Measurements from ENCODE around the gene SLIT3.

The SLIT3 gene

GRCh38 chr5:168683247-168683926, 617.6 kb downstream of the SLIT3 start:
- TF ChIP-seq GATA3 (IDR thresholded peaks at IDR 0.05; ENCODE audit: low read depth, low read length) (no peak), GATA2 (IDR thresholded peaks at IDR 0.05; ENCODE audit: low read depth, low read length) (no peak)

- TF ChIP-seq GATA3 (IDR thresholded peaks at IDR 0.05; ENCODE audit: low read depth, low read length), result no peak
- TF ChIP-seq GATA2 (IDR thresholded peaks at IDR 0.05; ENCODE audit: low read depth, low read length), result no peak
These were observed 619.3 kb downstream of the SLIT3 start for GRCh38 chr5:168681556-168682183.

DNA sequence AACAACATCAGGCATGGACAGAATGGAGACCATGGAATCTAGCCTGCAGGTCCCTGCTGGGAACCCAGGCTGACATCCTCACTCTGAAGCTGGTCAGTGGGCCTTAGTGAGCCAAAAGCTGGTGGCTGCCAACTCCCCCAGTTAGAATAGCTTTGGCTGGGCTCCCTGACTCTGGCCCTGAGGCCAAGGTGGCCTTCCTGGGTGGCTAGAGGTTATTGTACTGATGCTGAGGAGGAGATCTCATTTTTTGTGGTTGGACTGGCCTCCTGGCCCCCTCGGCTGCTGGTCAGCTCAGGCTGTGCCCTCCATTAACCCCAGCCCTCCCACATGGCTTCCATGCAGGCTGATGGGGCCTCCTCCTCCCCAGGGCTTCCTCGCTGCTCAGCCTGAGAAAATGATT, 620.5 kb downstream of the SLIT3 start:
- TF ChIP-seq GATA2 (IDR thresholded peaks at IDR 0.05; ENCODE audit: low read depth, low read length), result no peak
- no peak for TF ChIP-seq GATA3 (IDR thresholded peaks at IDR 0.05; ENCODE audit: low read depth, low read length)

DNA sequence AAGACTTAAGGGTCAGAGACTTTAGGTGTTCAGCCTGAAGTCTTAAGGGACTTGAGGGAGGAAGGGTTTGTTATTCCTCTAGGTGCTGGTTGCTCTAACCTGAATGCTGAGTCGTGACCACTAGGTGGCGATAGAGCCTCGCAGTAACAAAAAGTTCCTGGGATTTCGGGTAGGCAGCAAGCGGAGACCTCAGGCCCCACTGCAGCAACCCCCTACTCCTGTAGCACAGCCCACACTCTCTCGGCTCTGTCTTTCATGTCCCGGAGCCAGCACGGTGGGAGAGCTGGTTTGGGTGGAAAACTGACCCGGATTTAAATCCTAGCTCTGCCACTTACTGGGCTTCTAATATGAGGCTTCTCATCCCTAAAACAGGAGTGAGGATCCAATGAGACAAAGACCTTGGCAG, 621.4 kb downstream of the SLIT3 start:
- no peak for TF ChIP-seq GATA2 (IDR thresholded peaks at IDR 0.05; ENCODE audit: low read depth, low read length)
- TF ChIP-seq GATA3 (IDR thresholded peaks at IDR 0.05; ENCODE audit: low read depth, low read length), result no peak

DNA sequence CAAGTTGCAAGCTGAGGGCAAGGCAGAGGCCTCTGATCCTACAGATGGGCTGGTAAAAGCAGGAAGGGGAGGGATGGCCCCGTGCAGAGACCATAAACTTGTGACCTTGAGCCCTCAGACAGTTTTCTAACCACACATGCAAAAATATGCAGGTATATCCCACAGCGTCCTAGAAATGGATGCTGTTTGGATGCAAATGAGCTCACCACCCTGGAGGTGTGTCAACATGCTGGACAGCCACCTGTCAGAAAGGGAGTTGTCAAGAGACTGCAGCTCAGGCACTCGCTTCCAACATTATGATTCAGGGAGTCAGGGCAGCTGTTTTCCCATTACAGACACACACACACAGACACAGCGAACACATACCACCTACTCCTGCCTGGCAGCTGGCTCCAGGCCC, 624.4 kb downstream of the SLIT3 start:
- no peak for TF ChIP-seq GATA3 (IDR thresholded peaks at IDR 0.05; ENCODE audit: low read depth, low read length)
- TF ChIP-seq GATA2 (IDR thresholded peaks at IDR 0.05; ENCODE audit: low read depth, low read length), result no peak

DNA sequence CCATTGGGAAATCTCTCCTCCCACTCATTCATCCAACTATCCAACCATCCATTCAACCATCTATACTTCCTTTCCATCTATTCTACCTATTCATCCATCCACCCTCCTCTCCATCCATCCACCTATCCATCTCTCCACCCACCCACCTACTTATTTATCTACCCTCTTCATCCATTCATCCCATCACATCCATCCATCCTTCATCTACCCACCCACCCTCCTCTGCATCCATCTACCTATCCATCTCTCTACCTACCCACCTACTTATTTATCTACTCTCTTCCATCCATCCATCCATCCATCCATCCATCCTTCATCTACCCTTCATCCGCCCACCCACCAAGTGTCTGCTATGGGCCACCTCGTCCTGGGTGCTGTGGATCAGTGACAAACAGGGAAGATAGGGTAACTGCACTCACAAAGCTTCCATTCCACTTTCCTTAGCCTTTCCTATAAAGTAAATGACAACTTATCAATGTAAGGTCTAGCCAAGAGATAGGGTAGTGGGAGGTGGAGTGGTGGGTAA, 625.0 kb downstream of the SLIT3 start:
- no peak for TF ChIP-seq GATA2 (IDR thresholded peaks at IDR 0.05; ENCODE audit: low read depth, low read length)
- no peak for TF ChIP-seq GATA3 (IDR thresholded peaks at IDR 0.05; ENCODE audit: low read depth, low read length)

DNA sequence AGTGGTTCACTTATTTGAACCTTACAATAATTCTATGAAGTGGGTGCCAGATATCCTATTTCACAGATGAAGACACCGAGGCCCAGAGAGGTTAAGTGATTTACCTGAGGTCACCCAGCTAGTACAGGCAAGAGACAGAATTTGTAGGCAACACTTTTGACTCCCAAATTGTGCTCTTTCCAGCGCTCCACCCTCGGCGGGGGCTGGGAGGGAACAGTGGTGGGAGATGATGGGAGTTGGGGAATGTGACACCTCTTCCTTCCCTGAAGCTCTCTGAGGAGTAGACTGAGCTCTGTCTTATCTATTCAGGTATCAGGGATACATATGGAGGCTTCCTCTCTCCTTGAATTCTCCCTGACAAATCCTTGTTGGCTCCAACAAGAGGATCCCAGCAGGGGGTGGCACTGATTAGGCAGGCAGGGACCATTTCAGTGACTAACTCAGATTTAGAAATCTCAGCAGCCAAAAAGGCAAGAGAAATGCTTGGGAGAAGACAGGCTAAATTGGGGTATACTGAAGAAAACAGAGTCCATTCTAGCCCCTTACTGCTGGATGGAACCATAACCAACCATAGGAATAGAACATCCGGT, 626.0 kb downstream of the SLIT3 start:
- no peak for TF ChIP-seq GATA2 (IDR thresholded peaks at IDR 0.05; ENCODE audit: low read depth, low read length)
- no peak for TF ChIP-seq GATA3 (IDR thresholded peaks at IDR 0.05; ENCODE audit: low read depth, low read length)

DNA sequence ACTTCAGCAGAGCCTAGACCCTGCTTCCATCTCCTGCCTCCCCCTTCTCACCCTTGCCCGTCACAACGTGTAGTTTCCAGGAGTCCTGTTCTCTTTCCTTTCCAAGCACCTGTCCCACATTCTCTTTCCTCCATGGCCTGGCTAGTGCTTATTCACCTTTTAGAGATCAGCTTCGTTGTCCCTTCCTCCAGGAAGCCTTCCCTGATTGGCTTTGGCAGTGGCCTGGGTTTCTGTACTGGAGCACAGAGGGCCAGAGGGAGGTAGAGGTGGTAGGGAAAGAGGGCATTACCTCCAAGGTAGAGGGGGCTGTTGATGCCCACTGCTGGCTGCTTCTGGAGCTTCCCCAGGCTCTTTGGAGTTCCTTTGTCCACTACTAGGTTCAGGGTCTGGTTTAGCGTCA, 628.1 kb downstream of the SLIT3 start:
- TF ChIP-seq GATA3 (IDR thresholded peaks at IDR 0.05; ENCODE audit: low read depth, low read length), result no peak
- TF ChIP-seq GATA2 (IDR thresholded peaks at IDR 0.05; ENCODE audit: low read depth, low read length), result no peak

GRCh38 chr5:168672016-168672415, 628.9 kb downstream of the SLIT3 start:
- TF ChIP-seq GATA2 (IDR thresholded peaks at IDR 0.05; ENCODE audit: low read depth, low read length) (no peak), GATA3 (IDR thresholded peaks at IDR 0.05; ENCODE audit: low read depth, low read length) (no peak)

GRCh38 chr5:168670881-168671575, 629.9 kb downstream of the SLIT3 start:
- TF ChIP-seq GATA2 (IDR thresholded peaks at IDR 0.05; ENCODE audit: low read depth, low read length) (no peak), GATA3 (IDR thresholded peaks at IDR 0.05; ENCODE audit: low read depth, low read length) (no peak)

DNA sequence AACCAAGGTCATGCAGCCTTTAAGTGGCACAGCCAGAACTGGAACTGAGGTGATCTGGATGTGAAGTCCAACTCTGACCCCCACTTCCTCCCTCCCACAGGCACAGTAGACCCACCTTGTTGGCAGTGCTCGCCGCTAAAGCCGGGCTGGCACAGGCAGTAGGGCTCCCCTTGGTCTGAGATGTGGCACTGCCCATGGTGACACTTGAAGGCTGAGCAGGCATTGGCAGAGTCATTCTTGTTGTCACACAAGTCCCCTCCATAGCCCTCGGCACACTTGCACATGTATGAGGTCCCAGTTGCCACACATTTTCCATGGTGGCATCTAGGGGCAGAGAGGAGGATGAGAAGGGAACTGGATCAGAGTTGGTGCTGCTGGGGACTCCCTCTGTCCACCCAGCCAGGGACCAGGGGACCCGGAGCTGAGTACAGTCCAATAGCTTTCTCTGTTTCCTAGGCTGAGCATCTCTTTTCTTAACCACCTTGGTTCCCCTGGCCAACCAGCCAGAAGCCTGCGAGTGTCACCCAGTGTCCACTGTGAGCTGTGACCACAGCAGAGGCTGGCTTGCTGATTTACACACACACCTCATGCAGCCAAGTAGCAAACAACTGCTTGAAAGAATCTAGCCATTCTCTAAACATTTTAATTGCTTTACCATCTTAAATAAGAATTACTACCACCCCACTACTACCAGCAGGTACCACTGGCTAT, 631.1 kb downstream of the SLIT3 start:
- no peak for TF ChIP-seq GATA3 (IDR thresholded peaks at IDR 0.05; ENCODE audit: low read depth, low read length)
- no peak for TF ChIP-seq GATA2 (IDR thresholded peaks at IDR 0.05; ENCODE audit: low read depth, low read length)

- TF ChIP-seq GATA2 (IDR thresholded peaks at IDR 0.05; ENCODE audit: low read depth, low read length) (no peak), GATA3 (IDR thresholded peaks at IDR 0.05; ENCODE audit: low read depth, low read length) (no peak)
These were observed 631.8 kb downstream of the SLIT3 start for GRCh38 chr5:168669156-168669555.

GRCh38 chr5:168668078-168668477, 632.9 kb downstream of the SLIT3 start:
- TF ChIP-seq GATA2 (IDR thresholded peaks at IDR 0.05; ENCODE audit: low read depth, low read length), result no peak
- TF ChIP-seq GATA3 (IDR thresholded peaks at IDR 0.05; ENCODE audit: low read depth, low read length), result no peak

Data from SH-SY5Y (cell line).